Stimulated activated memory B cell treated with anti-CD40 and anti-IgM and Interleukin-4, amounts not matched to agents 10 μg/mL and 1 μg/mL and 100 μg/mL, for 72 hours (primary cell): ENCODE results near the gene CENPT.

Source experiments
- ATAC-seq: fragments of 150-1000 bp; cut with Tn5 transposase; 2 replicates; pipeline ENCODE4 v1.10.0; 2021
- H3K27ac Mint-ChIP-seq: one replicate; pipeline ENCODE4 v1.8.0; 2022; ENCODE audit warnings: mild to moderate bottlenecking, mixed read lengths
- H3K27me3 Mint-ChIP-seq: one replicate; pipeline ENCODE4 v1.8.0; 2022; ENCODE audit warnings: mixed read lengths
- H3K36me3 Mint-ChIP-seq: one replicate; pipeline ENCODE4 v1.8.0; 2022; ENCODE audit warnings: mixed read lengths
- H3K4me1 Mint-ChIP-seq: one replicate; pipeline ENCODE4 v1.8.0; 2022; ENCODE audit warnings: mixed read lengths
- H3K4me3 Mint-ChIP-seq: one replicate; pipeline ENCODE4 v1.8.0; 2022; ENCODE audit warnings: mild to moderate bottlenecking, moderate library complexity, mixed read lengths
- H3K9me3 Mint-ChIP-seq: one replicate; pipeline ENCODE4 v1.8.0; 2022; ENCODE audit warnings: mixed read lengths

The CENPT gene, protein sequence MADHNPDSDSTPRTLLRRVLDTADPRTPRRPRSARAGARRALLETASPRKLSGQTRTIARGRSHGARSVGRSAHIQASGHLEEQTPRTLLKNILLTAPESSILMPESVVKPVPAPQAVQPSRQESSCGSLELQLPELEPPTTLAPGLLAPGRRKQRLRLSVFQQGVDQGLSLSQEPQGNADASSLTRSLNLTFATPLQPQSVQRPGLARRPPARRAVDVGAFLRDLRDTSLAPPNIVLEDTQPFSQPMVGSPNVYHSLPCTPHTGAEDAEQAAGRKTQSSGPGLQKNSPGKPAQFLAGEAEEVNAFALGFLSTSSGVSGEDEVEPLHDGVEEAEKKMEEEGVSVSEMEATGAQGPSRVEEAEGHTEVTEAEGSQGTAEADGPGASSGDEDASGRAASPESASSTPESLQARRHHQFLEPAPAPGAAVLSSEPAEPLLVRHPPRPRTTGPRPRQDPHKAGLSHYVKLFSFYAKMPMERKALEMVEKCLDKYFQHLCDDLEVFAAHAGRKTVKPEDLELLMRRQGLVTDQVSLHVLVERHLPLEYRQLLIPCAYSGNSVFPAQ

DNA sequence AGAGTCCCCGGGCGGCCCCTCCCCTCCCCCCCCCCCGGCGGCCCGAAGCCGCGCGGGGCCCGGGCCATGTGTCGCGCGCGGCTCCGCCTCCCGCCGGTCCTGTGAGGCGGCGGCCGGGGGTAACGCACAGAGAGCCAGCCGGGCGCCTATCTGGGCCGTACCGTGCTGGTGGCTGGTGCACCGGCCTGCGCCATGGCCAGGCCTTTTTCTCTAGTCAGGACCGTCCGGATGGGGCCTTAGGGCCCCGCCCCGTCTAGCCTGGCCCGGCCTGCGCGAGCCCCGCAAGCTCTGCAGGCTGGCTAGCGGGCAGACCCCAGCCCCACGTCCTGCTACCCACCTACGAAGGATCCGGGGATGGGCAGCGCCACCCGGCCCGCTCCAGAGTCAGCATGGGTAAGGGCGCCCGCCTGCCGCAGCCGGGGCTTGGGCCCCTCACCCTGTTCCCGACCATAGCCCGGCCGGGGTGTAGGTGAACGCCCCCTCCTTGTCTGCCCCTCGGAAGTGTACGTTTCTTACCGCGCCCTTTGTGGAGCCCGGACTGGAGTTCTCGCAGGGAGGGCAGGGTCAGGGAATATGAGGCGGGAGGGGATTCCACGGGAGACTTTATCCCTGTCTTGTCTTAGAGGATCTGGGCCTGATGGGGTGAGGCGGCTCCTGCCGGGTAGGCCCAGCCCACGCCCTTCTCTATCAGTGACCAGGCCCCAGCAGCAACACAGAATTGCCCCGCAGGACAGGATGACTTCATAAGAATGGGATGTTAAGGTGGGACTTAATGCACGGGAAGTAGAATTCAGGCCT is at the start of gene CENPT:
Gene CENPT (minus strand): TSS at position 630 of the 798 bp plus-strand sequence. CDS start 13,834 bp downstream, outside the sequence.
- Mint-ChIP-seq H3K9me3 (no peaks in the 10 kb centered on the region), H3K4me1 (peaks cover 56% of the 10 kb centered on the region), H3K27me3 (no peaks in the 10 kb centered on the region), H3K27ac (peak within 1 kb of the TSS; percentile 87), H3K4me3 (peak within 1 kb of the TSS; percentile 88), H3K36me3 (peaks cover 12% of the 10 kb centered on the region)
- ATAC-seq: peak; percentile 69

DNA sequence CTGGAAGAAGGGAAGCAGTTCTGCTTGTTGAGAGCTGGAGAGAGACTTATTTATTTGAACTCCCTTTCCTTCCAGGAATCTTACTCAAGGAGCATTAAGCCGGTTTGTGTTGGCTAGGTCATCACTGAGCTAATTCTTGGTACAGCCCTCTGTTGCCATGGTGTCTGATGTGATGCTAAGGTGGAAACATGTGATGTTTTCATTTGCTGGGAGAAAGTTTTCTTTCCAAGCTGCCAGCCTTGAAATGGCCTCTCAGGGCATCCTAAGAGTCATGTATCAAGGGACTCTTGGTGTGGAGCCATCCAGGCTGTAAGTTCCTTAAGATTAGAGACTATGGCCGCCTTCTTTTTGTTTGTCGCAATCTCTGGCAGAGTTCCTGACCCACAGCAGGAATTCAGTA is 49.7 kb upstream of the CENPT start:
- Mint-ChIP-seq H3K27me3 (no peaks in the 10 kb centered on the region), H3K36me3 (no peaks in the 10 kb centered on the region), H3K4me3 (no peak overlapping the region), H3K27ac (no peak overlapping the region), H3K9me3 (no peaks in the 10 kb centered on the region), H3K4me1 (peaks cover 34% of the 10 kb centered on the region)
- no peak for ATAC-seq

DNA sequence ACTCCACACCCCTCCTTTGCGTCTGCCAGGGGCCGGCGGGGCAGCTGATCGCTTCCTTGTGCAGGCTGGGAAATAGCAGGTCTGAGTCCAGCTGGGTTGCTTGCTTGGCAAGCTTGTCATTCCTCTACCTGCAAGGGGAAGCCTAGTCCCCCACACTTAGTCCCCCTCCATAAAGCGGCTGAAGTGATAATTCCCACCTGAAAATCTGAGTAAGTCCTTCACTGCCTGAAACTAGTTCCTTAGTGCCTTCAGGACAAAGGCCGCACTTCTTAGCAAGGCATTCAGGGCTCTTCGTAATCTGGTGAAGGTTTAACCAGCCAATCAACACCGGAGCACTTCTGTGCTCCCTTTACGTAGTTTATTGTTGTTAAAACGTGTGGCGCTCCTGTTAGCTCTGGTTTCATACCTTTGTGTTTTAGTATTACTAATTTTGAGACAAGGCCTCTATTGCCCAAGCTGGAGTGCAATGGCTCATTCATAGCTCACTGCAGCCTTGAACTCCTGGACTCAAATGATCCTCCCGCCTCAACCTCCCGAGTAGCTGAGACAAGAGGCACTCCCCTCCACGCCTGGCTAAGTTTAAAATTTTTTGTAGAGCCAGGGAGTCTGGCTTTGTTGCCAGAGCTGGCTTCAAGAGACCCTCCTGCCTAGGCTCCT is 46.4 kb upstream of the CENPT start:
- Mint-ChIP-seq H3K4me1 (peaks cover 26% of the 10 kb centered on the region), H3K36me3 (no peaks in the 10 kb centered on the region), H3K27me3 (no peaks in the 10 kb centered on the region), H3K27ac (peak overlapping the region; percentile 89), H3K4me3 (peak overlapping the region; percentile 94), H3K9me3 (no peaks in the 10 kb centered on the region)
- ATAC-seq: no peak

DNA sequence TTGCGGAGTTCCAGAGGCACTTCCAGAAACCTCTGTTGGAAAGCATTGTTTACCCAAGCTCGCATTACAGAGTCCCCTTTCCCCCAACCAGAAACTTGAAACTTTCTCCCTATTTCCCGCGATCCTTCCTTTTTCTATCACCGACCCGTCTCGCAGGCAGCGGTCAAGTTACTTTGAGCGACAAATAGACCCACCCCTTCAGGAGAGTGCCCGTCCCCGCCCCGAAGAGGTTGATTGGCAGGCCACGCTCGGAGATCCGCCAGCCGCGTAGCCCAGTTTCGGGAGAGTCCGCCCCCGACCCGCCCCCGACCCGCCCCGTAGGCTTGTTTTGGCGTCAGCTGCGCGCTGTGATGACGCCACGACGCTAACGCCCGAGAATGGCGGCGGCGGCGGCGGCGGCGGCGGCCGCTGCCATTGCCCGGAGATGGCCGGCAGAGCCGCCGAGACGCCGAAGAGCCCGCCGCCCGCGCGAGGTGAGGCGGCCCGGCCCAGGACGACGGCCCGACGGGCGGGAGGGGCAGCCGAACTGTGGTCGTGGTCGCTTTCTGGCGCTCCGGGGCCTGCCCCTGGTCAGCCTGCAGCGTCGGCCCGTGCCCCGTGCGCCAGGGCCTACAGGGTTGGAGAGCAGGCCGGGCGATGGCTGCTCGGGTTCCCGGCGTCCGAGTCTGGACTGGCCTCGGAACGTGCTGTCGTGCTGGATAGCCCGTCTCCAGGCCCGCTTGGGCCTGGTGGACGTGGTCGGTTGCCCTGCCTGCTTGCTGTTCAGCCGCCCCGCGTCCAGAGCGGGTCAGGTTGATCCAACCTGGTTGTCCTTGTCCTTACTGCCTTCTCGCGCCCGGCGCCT is 45.6 kb upstream of the CENPT start, which contains the start of gene PSKH1:
Gene PSKH1 (plus strand): TSS at position 356 of the 844 bp plus-strand sequence. CDS start 15,496 bp downstream, outside the sequence.
- Mint-ChIP-seq H3K4me3 (peak within 1 kb of the TSS; percentile 94), H3K27me3 (no peaks in the 10 kb centered on the region), H3K4me1 (peaks cover 26% of the 10 kb centered on the region), H3K9me3 (no peaks in the 10 kb centered on the region), H3K36me3 (no peaks in the 10 kb centered on the region), H3K27ac (peak within 1 kb of the TSS; percentile 89)
- ATAC-seq: peak; percentile 99

DNA sequence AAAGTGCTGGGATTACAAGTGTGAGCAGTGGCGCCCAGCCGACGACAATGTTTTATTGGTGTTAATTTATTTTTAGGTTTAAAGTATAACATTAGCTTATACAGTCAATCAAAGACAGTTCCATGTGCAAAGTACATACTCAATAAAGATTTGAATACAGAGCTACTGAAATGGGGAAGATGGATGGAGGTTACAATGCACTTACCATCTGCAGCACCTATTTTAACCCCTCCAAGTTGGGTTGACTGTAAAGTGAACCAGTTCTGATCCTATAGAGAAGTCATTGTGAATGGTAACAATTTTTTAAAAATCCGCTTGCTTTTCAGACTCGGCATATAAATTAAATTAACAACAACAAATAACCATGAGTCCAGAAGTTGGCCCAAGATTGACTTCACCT is 44.9 kb upstream of the CENPT start:
- H3K4me3 Mint-ChIP-seq: peak overlapping the region; percentile 81
- peak overlapping the region; percentile 89 for H3K27ac Mint-ChIP-seq
- peaks cover 25% of the 10 kb centered on the region for H3K4me1 Mint-ChIP-seq
- H3K36me3 Mint-ChIP-seq: no peaks in the 10 kb centered on the region
- no peak for ATAC-seq
- H3K9me3 Mint-ChIP-seq: no peaks in the 10 kb centered on the region
- H3K27me3 Mint-ChIP-seq: no peaks in the 10 kb centered on the region

DNA sequence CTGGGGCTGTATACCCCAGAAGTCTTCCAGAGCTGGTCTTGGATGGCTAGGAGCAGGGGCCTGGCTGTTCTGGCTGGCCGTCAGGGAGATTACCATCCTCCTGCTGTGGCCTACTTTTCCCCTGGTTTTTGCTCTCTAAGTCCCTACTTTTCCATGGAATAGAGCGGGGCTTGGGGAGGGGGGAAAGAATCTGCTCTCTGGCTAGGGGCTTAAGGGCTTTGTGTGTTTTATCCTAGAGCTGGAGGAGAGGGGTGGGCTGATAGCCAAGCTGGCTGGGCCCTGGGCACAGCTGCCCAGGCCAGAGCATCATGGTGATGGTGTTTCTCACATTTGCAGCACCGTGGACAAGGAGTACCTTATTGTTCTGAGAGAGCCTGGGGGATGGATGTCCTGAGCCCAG is 40.8 kb upstream of the CENPT start:
- no peak for ATAC-seq
- no peaks in the 10 kb centered on the region for H3K9me3 Mint-ChIP-seq
- peaks cover 13% of the 10 kb centered on the region for H3K36me3 Mint-ChIP-seq
- H3K27me3 Mint-ChIP-seq: no peaks in the 10 kb centered on the region
- H3K4me1 Mint-ChIP-seq: peaks cover 10% of the 10 kb centered on the region
- H3K27ac Mint-ChIP-seq: no peak overlapping the region
- H3K4me3 Mint-ChIP-seq: no peak overlapping the region

DNA sequence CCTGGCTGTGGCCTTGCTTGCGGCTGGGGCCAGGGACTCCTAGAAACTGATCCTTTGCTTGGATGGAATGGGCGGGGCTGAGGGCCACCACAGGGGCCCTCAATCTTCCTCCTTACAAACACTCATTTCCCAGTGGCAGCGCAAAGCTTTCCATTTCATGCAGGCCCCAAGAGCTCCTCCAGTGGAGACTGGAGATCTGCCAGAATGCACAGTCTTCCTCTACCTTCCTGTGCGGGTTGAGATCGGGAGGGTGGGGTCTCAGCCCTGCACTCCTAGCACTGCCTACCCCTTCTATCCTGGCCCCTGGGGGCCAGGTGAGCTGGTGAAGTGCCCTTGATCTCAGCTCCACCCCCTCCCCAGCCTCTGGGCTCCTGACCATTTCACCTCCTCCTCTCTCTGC is 38.9 kb upstream of the CENPT start:
- Mint-ChIP-seq H3K9me3 (no peaks in the 10 kb centered on the region), H3K27me3 (no peaks in the 10 kb centered on the region), H3K4me1 (peaks cover 9% of the 10 kb centered on the region), H3K27ac (no peak overlapping the region), H3K4me3 (no peak overlapping the region), H3K36me3 (peaks cover 28% of the 10 kb centered on the region)
- ATAC-seq: no peak

DNA sequence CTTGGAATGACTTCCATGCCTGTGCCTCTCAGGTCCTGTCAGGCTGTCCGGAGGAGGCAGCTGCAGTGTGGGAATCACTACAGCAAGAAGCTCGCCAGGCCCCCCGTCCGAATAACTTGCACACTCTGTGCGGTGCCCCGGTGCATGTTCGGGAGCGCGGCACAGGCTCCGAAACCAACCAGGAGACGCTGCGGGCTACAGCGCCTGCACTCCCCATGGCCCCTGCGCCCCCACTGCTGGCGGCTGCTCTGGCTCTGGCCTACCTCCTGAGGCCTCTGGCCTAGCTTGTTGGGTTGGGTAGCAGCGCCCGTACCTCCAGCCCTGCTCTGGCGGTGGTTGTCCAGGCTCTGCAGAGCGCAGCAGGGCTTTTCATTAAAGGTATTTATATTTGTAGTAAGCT is 38.5 kb upstream of the CENPT start:
- Mint-ChIP-seq H3K27ac (no peak overlapping the region), H3K27me3 (no peaks in the 10 kb centered on the region), H3K4me3 (no peak overlapping the region), H3K36me3 (peaks cover 33% of the 10 kb centered on the region), H3K4me1 (peaks cover 9% of the 10 kb centered on the region), H3K9me3 (no peaks in the 10 kb centered on the region)
- ATAC-seq: no peak

DNA sequence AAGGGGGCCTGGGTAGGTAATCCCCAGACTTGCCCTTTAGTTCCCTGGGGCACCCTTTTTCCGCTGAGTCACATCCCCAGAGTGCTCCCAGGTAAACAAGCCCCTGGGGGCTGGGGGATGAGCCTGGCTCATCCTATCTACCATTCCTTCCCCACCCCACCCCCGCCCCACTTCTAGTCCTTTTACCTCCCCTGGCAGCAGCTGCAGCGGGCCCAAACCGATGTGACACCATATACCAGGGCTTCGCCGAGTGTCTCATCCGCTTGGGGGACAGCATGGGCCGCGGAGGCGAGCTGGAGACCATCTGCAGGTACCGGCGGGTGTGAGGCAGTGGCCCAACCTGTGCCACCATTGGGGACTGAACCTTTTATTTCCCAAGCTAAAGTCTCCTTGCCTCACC is 38.1 kb upstream of the CENPT start:
- no peak overlapping the region for H3K27ac Mint-ChIP-seq
- no peaks in the 10 kb centered on the region for H3K9me3 Mint-ChIP-seq
- no peaks in the 10 kb centered on the region for H3K27me3 Mint-ChIP-seq
- peaks cover 9% of the 10 kb centered on the region for H3K4me1 Mint-ChIP-seq
- no peak overlapping the region for H3K4me3 Mint-ChIP-seq
- ATAC-seq: no peak
- H3K36me3 Mint-ChIP-seq: peaks cover 37% of the 10 kb centered on the region

DNA sequence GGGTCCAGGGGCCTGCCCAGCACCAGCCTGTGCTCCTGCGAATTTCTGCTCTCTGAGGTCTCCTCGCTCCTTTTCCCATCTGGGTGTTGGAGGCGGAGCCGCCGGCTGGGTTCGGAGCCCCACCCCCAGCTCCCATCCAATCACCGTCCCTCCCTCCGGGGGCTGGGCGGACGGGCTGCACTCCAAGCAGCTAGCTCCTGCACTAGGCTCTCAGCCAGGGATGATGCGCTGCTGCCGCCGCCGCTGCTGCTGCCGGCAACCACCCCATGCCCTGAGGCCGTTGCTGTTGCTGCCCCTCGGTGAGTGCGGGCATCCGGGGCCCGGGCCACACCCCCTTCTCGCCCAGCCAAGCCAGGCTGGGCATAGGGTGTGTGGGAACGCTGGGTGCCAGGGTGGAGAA is 37.2 kb upstream of the CENPT start, which contains the start of gene NRN1L:
Gene NRN1L (plus strand): TSS at position 202 of the 400 bp plus-strand sequence. CDS start 19 bp downstream, at position 221.
- peaks cover 9% of the 10 kb centered on the region for H3K4me1 Mint-ChIP-seq
- peaks cover 43% of the 10 kb centered on the region for H3K36me3 Mint-ChIP-seq
- H3K27ac Mint-ChIP-seq: no peak within 1 kb of the TSS
- H3K9me3 Mint-ChIP-seq: no peaks in the 10 kb centered on the region
- no peak within 1 kb of the TSS for H3K4me3 Mint-ChIP-seq
- ATAC-seq: no peak
- H3K27me3 Mint-ChIP-seq: no peaks in the 10 kb centered on the region

DNA sequence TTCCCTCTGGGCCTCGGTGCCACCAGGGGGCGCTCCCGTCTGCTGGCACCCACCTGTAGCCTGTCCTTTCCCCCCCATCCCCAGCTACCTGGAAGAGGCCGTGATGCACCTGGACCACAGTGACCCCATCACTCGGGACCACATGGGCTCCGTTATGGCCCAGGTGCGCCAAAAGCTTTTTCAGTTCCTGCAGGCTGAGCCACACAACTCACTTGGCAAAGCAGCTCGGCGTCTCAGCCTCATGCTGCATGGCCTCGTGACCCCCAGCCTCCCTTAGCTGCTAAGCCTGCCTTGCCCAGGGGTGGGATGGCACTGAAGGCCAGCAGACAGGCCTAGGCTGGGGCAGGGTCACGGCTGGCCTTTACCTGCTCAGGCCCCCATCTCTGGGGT is 36.4 kb upstream of the CENPT start:
- peak; percentile 78 for ATAC-seq
- H3K4me3 Mint-ChIP-seq: no peak overlapping the region
- peaks cover 47% of the 10 kb centered on the region for H3K36me3 Mint-ChIP-seq
- no peak overlapping the region for H3K27ac Mint-ChIP-seq
- peaks cover 9% of the 10 kb centered on the region for H3K4me1 Mint-ChIP-seq
- H3K27me3 Mint-ChIP-seq: no peaks in the 10 kb centered on the region
- no peaks in the 10 kb centered on the region for H3K9me3 Mint-ChIP-seq

DNA sequence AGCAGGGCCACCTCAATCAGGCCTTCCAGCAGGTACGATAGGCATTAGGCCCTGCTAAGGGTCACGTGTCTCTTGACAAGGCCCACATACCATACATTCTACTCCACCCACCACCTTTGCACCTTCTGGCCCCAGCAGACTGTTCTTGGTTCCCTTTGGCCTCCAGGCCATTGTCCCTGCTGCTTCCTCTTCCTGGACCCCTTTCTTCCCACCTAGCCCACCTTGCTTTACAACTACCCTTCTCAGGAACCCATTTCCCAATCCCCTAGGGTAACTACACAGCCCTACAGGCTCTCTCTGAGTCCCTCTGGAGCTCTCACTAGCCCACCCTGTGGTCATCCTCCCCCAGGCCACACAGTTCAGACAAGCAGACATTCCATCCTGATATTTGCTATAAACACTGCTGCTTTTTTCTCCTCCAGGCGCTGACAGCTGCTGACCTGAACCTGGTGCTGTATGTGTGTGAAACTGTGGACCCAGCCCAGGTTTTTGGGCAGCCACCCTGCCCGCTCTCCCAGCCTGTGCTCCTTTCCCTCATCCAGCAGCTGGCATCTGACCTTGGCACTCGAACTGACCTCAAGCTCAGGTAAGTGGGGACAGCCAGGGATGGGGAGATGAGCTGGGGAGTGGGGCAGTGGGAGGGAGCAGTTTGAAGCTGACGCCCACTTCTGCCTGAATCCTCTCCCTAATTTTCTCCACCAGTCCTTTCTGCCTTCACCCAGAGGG is 35.8 kb upstream of the CENPT start:
- H3K27ac Mint-ChIP-seq: no peak overlapping the region
- no peaks in the 10 kb centered on the region for H3K9me3 Mint-ChIP-seq
- ATAC-seq: no peak
- peaks cover 9% of the 10 kb centered on the region for H3K4me1 Mint-ChIP-seq
- H3K4me3 Mint-ChIP-seq: no peak overlapping the region
- no peaks in the 10 kb centered on the region for H3K27me3 Mint-ChIP-seq
- peaks cover 53% of the 10 kb centered on the region for H3K36me3 Mint-ChIP-seq

DNA sequence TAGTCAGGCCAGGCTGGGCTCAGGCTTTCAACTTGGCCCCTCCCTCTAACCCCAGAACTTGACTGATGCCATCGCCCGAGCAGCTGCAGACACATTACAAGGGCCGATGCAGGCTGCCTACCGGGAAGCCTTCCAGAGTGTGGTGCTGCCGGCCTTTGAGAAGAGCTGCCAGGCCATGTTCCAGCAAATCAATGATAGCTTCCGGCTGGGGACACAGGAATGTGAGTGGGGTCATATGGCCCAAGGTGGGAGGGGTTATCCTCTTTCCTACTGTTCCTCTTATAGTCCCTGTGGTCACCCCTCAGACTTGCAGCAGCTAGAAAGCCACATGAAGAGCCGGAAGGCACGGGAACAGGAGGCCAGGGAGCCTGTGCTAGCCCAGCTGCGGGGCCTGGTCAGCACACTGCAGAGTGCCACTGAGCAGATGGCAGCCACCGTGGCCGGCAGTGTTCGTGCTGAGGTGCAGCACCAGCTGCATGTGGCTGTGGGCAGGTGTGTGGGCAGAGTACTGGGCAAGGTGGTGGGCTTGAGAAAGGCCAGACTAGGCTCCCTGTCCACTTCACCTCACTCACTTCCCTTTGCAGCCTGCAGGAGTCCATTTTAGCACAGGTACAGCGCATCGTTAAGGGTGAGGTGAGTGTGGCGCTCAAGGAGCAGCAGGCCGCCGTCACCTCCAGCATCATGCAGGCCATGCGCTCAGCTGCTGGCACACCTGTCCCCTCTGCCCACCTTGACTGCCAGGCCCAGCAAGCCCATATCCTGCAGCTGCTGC is 35.1 kb upstream of the CENPT start:
- no peak overlapping the region for H3K4me3 Mint-ChIP-seq
- H3K36me3 Mint-ChIP-seq: peaks cover 60% of the 10 kb centered on the region
- H3K9me3 Mint-ChIP-seq: no peaks in the 10 kb centered on the region
- no peak for ATAC-seq
- H3K27ac Mint-ChIP-seq: no peak overlapping the region
- H3K27me3 Mint-ChIP-seq: no peaks in the 10 kb centered on the region
- H3K4me1 Mint-ChIP-seq: peaks cover 9% of the 10 kb centered on the region
